Memory B cell (primary cell): Measurements from ENCODE around the gene QDPR.

Experiments
- ATAC-seq: fragments of 150-1000 bp; cut with Tn5 transposase; 2 replicates; pipeline ENCODE4 v1.10.0; 2021; ENCODE audit warnings: low read depth, mild to moderate bottlenecking, moderate library complexity
- DNase-seq, 2 donors: peaks; one replicate each; pipeline ENCODE4 v3.0.0; 2022; ENCODE audit warnings: low spot score in 2 of 2
- H3K27ac Mint-ChIP-seq: one replicate; pipeline ENCODE4 v1.8.0; 2022; ENCODE audit warnings: mild to moderate bottlenecking, moderate library complexity, mixed read lengths
- H3K27me3 Mint-ChIP-seq: one replicate; pipeline ENCODE4 v1.8.0; 2022; ENCODE audit warnings: mixed read lengths
- H3K36me3 Mint-ChIP-seq: one replicate; pipeline ENCODE4 v1.8.0; 2022; ENCODE audit warnings: mild to moderate bottlenecking, mixed read lengths
- H3K4me1 Mint-ChIP-seq: one replicate; pipeline ENCODE4 v1.8.0; 2022; ENCODE audit warnings: mixed read lengths
- H3K4me3 Mint-ChIP-seq: one replicate; pipeline ENCODE4 v1.8.0; 2022; ENCODE audit warnings: mild to moderate bottlenecking, moderate library complexity, mixed read lengths
- H3K9me3 Mint-ChIP-seq: one replicate; pipeline ENCODE4 v1.8.0; 2022; ENCODE audit warnings: mixed read lengths

Gene QDPR

DNA sequence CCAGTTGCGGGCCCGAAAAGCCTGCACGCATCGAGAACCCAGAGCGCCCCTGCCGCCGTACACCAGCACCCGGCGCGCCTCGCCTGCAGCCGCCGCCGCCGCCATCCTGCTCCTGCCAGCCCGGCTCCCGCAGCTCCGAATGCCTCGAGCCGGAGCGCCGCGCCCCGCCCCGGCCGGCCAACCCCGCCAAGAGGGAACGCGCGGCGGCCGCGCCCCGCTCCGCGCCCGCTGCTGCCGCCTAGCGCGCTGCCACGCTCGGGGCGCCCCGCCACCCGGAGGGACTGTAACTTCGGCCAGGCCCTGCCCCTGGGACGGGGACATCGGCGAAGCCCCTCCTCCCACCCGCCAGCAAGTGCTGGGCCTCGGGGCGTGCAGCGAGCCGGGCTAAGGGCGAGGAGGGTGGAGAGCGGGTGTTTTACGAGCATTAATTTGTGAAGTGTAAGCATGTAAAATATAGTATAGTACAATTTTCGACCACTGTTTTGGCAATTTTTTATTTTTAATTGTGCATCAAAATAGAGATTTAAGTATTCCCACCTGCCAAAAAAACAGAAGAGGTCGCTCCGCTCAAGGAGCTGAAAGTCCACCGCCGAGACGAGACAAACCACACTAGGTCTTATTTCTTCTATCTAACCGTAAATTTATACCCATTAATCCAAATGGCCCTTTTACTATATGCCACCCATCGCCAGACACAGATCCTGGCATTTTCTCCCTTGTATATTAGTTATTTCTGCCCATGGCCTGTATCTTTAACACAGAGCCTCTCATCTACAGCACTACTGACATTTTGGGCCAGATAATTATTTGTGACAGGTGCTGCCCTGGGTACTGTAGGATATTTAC is at the start of gene QDPR:
TSS of gene QDPR (minus strand) at position 141 of the 846 bp plus-strand sequence. CDS start at position 105, 36 bp downstream.
- H3K27me3 Mint-ChIP-seq = peaks cover 2% of the 10 kb centered on the region
- peak within 1 kb of the TSS; percentile 81 for H3K27ac Mint-ChIP-seq
- peak; percentile 50 to 59 for DNase-seq
- no peaks in the 10 kb centered on the region for H3K9me3 Mint-ChIP-seq
- peak; percentile 89 for ATAC-seq
- peak within 1 kb of the TSS; percentile 95 for H3K4me3 Mint-ChIP-seq
- peaks cover 3% of the 10 kb centered on the region for H3K36me3 Mint-ChIP-seq
- peaks cover 18% of the 10 kb centered on the region for H3K4me1 Mint-ChIP-seq

- no peak overlapping the region for H3K4me3 Mint-ChIP-seq
- no peak for ATAC-seq
- peaks cover 3% of the 10 kb centered on the region for H3K27me3 Mint-ChIP-seq
- no peak for DNase-seq
- H3K4me1 Mint-ChIP-seq = no peaks in the 10 kb centered on the region
- H3K27ac Mint-ChIP-seq = no peak overlapping the region
- H3K36me3 Mint-ChIP-seq = no peaks in the 10 kb centered on the region
- H3K9me3 Mint-ChIP-seq = no peaks in the 10 kb centered on the region
Observed at GRCh38 chr4:17561195-17561909, 49.5 kb upstream of the QDPR start.

- Mint-ChIP-seq H3K27me3 (peaks cover 6% of the 10 kb centered on the region), H3K9me3 (no peaks in the 10 kb centered on the region), H3K36me3 (no peaks in the 10 kb centered on the region), H3K4me3 (no peak overlapping the region), H3K4me1 (no peaks in the 10 kb centered on the region), H3K27ac (no peak overlapping the region)
- no peak for ATAC-seq
- no peak for DNase-seq
Observed at GRCh38 chr4:17560065-17560673, 48.3 kb upstream of the QDPR start.

- no peaks in the 10 kb centered on the region for H3K9me3 Mint-ChIP-seq
- DNase-seq (no peak), ATAC-seq (no peak)
- peaks cover 9% of the 10 kb centered on the region for H3K27me3 Mint-ChIP-seq
- H3K27ac Mint-ChIP-seq = no peak overlapping the region
- no peaks in the 10 kb centered on the region for H3K36me3 Mint-ChIP-seq
- no peaks in the 10 kb centered on the region for H3K4me1 Mint-ChIP-seq
- H3K4me3 Mint-ChIP-seq = no peak overlapping the region
Observed at GRCh38 chr4:17559709-17560048, 47.8 kb upstream of the QDPR start.

GRCh38 chr4:17558941-17559708 is 47.2 kb upstream of the QDPR start:
- H3K4me3 Mint-ChIP-seq = no peak overlapping the region
- no peak overlapping the region for H3K27ac Mint-ChIP-seq
- no peaks in the 10 kb centered on the region for H3K9me3 Mint-ChIP-seq
- no peaks in the 10 kb centered on the region for H3K36me3 Mint-ChIP-seq
- no peaks in the 10 kb centered on the region for H3K4me1 Mint-ChIP-seq
- peaks cover 9% of the 10 kb centered on the region for H3K27me3 Mint-ChIP-seq
- DNase-seq = no peak
- no peak for ATAC-seq

DNA sequence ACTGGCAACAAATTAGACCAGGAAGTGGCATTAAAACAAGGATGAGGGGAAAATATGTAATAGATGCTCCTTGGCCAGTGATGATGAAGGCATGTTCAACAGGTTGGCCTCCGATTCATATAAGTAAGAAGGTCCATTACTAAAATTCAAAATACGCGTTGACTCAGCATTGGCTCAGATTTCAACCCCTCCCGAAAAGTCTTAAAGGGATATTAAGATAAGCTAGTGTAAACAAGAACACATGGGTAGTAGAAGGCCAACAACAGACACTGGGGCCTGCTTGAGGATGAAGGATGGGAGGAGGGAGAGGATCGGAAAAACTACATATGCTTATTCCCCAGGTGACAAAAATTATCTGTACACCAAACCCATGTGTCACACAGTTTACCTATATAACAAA is 46.0 kb upstream of the QDPR start:
- Mint-ChIP-seq H3K4me1 (no peaks in the 10 kb centered on the region), H3K27me3 (peaks cover 9% of the 10 kb centered on the region), H3K27ac (no peak overlapping the region), H3K9me3 (no peaks in the 10 kb centered on the region), H3K36me3 (no peaks in the 10 kb centered on the region), H3K4me3 (no peak overlapping the region)
- DNase-seq (no peak), ATAC-seq (no peak)

DNA sequence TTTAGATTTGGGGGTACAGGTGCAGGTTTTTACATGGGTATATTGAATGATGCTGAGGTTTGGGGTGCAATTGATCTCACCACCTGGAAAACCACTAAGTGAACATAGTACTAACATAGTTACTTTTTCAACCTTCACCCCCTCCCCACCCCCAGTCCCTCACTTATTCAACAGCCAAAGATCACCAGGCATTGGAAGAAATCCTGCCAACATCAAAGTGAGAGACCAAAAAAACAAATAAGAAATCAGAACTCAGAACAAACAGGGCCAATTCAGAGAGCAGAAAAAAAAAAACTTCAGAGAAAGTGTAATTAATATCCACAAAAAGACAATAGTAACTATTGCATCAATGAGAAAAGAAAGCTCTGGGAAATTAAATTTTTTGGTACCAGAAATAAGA is 44.6 kb upstream of the QDPR start:
- H3K36me3 Mint-ChIP-seq = no peaks in the 10 kb centered on the region
- no peak overlapping the region for H3K4me3 Mint-ChIP-seq
- no peaks in the 10 kb centered on the region for H3K9me3 Mint-ChIP-seq
- H3K4me1 Mint-ChIP-seq = no peaks in the 10 kb centered on the region
- no peak overlapping the region for H3K27ac Mint-ChIP-seq
- no peak for DNase-seq
- peaks cover 13% of the 10 kb centered on the region for H3K27me3 Mint-ChIP-seq
- no peak for ATAC-seq

- DNase-seq = no peak
- H3K9me3 Mint-ChIP-seq = no peaks in the 10 kb centered on the region
- no peaks in the 10 kb centered on the region for H3K36me3 Mint-ChIP-seq
- H3K27ac Mint-ChIP-seq = no peak overlapping the region
- H3K27me3 Mint-ChIP-seq = peaks cover 16% of the 10 kb centered on the region
- H3K4me3 Mint-ChIP-seq = no peak overlapping the region
- no peaks in the 10 kb centered on the region for H3K4me1 Mint-ChIP-seq
- ATAC-seq = no peak
Observed at GRCh38 chr4:17554568-17554967, 42.7 kb upstream of the QDPR start.

- no peaks in the 10 kb centered on the region for H3K4me1 Mint-ChIP-seq
Observed at GRCh38 chr4:17552427-17552826, 40.5 kb upstream of the QDPR start.

GRCh38 chr4:17550549-17550948 is 38.7 kb upstream of the QDPR start:
- Mint-ChIP-seq H3K36me3 (no peaks in the 10 kb centered on the region), H3K9me3 (no peaks in the 10 kb centered on the region), H3K4me3 (no peak overlapping the region), H3K4me1 (no peaks in the 10 kb centered on the region), H3K27me3 (peaks cover 12% of the 10 kb centered on the region), H3K27ac (no peak overlapping the region)
- DNase-seq (no peak), ATAC-seq (no peak)

More at GRCh38 chr4:17552427-17552826, 40.5 kb upstream of the QDPR start:
- no peaks in the 10 kb centered on the region for H3K9me3 Mint-ChIP-seq
- ATAC-seq (no peak), DNase-seq (no peak)
- H3K27ac Mint-ChIP-seq = no peak overlapping the region
- peaks cover 14% of the 10 kb centered on the region for H3K27me3 Mint-ChIP-seq
- no peaks in the 10 kb centered on the region for H3K36me3 Mint-ChIP-seq
- no peak overlapping the region for H3K4me3 Mint-ChIP-seq

- no peaks in the 10 kb centered on the region for H3K9me3 Mint-ChIP-seq
- H3K27me3 Mint-ChIP-seq = peaks cover 3% of the 10 kb centered on the region
- no peak for ATAC-seq
- no peaks in the 10 kb centered on the region for H3K36me3 Mint-ChIP-seq
- H3K4me3 Mint-ChIP-seq = no peak overlapping the region
- no peak for DNase-seq
- no peaks in the 10 kb centered on the region for H3K4me1 Mint-ChIP-seq
- no peak overlapping the region for H3K27ac Mint-ChIP-seq
Observed at GRCh38 chr4:17546678-17547077, 34.8 kb upstream of the QDPR start.

DNA sequence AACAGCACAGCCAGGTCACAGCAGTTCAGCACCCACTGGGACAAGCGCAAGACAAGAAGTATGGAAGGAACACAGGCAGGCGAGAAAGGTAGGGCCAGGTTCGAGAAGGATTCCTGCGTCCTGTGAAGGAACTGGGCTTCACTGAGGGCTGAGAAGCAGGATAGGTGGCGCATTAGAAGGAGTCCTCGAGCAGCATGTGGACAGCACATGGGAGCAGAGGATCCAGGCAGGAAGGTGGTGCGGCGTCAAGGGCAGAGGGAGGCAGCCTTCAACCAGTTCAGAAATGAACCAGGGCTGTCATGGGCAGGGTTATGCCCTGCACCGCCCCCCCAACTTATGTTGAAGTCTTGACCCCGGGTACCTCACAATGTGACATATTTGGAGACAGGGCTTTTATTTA is 34.3 kb upstream of the QDPR start:
- H3K27ac Mint-ChIP-seq = no peak overlapping the region
- H3K36me3 Mint-ChIP-seq = no peaks in the 10 kb centered on the region
- no peak overlapping the region for H3K4me3 Mint-ChIP-seq
- no peaks in the 10 kb centered on the region for H3K4me1 Mint-ChIP-seq
- no peaks in the 10 kb centered on the region for H3K9me3 Mint-ChIP-seq
- ATAC-seq = no peak
- no peak for DNase-seq
- peaks cover 5% of the 10 kb centered on the region for H3K27me3 Mint-ChIP-seq

GRCh38 chr4:17545374-17546140 is 33.7 kb upstream of the QDPR start:
- no peaks in the 10 kb centered on the region for H3K36me3 Mint-ChIP-seq
- no peaks in the 10 kb centered on the region for H3K9me3 Mint-ChIP-seq
- DNase-seq = no peak
- no peaks in the 10 kb centered on the region for H3K4me1 Mint-ChIP-seq
- no peak overlapping the region for H3K4me3 Mint-ChIP-seq
- no peak overlapping the region for H3K27ac Mint-ChIP-seq
- H3K27me3 Mint-ChIP-seq = peaks cover 6% of the 10 kb centered on the region
- no peak for ATAC-seq
